Memory B cell (primary cell): Measurements from ENCODE around the gene RYR2.

Experiments
- ATAC-seq: fragments of 150-1000 bp; cut with Tn5 transposase; 2 replicates; pipeline ENCODE4 v1.10.0; 2021; ENCODE audit warnings: low read depth, mild to moderate bottlenecking, moderate library complexity
- DNase-seq, 2 donors: peaks; one replicate each; pipeline ENCODE4 v3.0.0; 2022; ENCODE audit warnings: low spot score in 2 of 2
- H3K27ac Mint-ChIP-seq: one replicate; pipeline ENCODE4 v1.8.0; 2022; ENCODE audit warnings: mild to moderate bottlenecking, moderate library complexity, mixed read lengths
- H3K27me3 Mint-ChIP-seq: one replicate; pipeline ENCODE4 v1.8.0; 2022; ENCODE audit warnings: mixed read lengths
- H3K36me3 Mint-ChIP-seq: one replicate; pipeline ENCODE4 v1.8.0; 2022; ENCODE audit warnings: mild to moderate bottlenecking, mixed read lengths
- H3K4me1 Mint-ChIP-seq: one replicate; pipeline ENCODE4 v1.8.0; 2022; ENCODE audit warnings: mixed read lengths
- H3K4me3 Mint-ChIP-seq: one replicate; pipeline ENCODE4 v1.8.0; 2022; ENCODE audit warnings: mild to moderate bottlenecking, moderate library complexity, mixed read lengths
- H3K9me3 Mint-ChIP-seq: one replicate; pipeline ENCODE4 v1.8.0; 2022; ENCODE audit warnings: mixed read lengths

RYR2 gene

DNA sequence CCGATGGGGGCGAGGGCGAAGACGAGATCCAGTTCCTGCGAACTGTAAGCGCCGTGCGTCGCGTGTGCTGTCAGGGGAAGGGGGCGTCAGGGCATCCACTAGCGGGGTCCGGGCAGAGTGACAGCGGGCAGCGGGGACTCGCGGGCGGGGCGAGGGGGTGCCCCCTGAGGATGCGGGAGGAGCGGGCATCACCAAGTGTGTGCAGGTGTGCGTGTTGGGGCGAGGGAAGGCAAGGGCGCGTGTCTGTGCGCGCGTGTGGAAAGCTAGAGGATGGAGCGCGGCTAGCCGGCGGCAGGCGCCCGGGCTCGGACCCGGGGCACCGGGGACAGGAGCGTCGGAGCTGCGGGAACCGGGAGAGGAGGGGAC, 525 bp downstream of the RYR2 start:
- no peak for DNase-seq
- H3K4me3 Mint-ChIP-seq, result no peak overlapping the region
- H3K9me3 Mint-ChIP-seq, result no peaks in the 10 kb centered on the region
- no peak overlapping the region for H3K27ac Mint-ChIP-seq
- H3K36me3 Mint-ChIP-seq, result no peaks in the 10 kb centered on the region
- H3K27me3 Mint-ChIP-seq, result peaks cover 20% of the 10 kb centered on the region
- no peak for ATAC-seq
- H3K4me1 Mint-ChIP-seq, result peaks cover 6% of the 10 kb centered on the region

DNA sequence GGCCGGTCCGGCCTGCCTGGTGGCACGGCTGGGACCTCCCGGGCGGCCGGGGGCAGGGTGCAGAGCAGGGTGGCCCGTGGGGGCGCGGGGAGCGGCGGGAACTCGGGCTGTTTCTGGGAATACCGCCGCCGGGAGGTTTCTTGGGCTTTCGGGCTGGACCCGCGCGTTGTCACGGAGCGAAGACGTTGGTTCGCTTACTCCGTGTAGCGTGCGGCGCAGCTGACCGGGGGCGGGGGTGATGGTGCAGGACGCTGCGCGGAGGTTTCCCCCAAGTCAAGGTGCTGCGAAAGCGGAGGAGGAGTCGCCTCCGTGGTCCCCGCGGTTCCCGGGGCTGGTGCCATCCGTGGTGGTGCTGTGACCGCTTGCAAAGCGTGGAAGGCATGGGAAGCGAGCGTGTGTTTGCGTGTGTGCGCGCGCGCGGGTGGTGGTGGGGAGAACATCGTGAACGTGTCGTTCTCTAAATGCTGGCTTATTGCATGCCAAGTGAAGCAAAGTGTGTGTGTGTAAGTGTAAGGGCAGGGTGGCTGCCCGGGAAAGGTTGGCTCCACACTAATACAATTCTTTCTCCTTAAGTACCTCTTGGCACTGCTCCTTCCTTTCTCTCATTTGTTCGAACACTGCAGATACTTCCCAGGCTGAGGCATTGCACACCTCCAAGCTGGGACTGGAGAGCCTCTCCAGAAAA, 1.1 kb downstream of the RYR2 start:
- H3K27ac Mint-ChIP-seq, result no peak overlapping the region
- no peaks in the 10 kb centered on the region for H3K9me3 Mint-ChIP-seq
- no peak overlapping the region for H3K4me3 Mint-ChIP-seq
- H3K27me3 Mint-ChIP-seq, result peaks cover 20% of the 10 kb centered on the region
- H3K36me3 Mint-ChIP-seq, result no peaks in the 10 kb centered on the region
- ATAC-seq (no peak), DNase-seq (no peak)
- peaks cover 6% of the 10 kb centered on the region for H3K4me1 Mint-ChIP-seq

DNA sequence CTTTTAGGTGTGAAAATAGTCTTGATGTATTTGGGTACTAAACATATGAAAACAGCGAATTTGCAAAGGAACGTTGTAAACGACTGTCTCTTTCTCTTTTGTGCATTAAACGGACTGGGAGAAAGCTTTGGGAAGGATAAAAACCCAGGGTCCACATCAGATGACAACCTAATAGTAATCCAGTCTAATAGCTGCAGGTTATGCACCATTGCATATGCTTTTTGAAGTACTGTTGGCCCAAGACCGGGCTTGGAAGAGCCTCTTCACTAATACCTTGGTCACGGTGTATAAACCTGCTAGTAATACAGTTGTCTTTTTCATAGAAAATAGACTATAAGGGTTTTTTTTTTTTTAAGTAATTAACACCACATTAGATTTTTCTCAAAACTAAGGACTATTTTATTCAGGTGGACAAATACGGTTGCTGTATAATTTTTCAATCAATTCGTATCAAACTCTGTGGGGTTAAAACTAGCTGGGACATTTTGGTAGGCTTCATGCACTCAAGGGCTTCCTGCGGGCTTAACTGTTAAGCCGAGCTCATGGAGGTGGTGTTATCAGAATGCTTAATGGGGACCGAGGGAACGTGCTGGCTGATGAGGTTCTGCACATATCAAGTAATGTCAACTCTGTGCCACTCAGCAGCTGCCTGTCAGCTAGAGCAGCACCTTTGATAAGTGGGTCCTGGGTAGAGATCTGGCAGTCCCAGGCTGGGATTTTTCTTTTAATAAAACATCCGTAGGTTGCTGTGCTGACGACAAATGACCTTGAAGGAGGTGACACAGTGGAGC, 2.1 kb downstream of the RYR2 start:
- Mint-ChIP-seq H3K36me3 (no peaks in the 10 kb centered on the region), H3K4me1 (peaks cover 6% of the 10 kb centered on the region), H3K4me3 (no peak overlapping the region)

DNA sequence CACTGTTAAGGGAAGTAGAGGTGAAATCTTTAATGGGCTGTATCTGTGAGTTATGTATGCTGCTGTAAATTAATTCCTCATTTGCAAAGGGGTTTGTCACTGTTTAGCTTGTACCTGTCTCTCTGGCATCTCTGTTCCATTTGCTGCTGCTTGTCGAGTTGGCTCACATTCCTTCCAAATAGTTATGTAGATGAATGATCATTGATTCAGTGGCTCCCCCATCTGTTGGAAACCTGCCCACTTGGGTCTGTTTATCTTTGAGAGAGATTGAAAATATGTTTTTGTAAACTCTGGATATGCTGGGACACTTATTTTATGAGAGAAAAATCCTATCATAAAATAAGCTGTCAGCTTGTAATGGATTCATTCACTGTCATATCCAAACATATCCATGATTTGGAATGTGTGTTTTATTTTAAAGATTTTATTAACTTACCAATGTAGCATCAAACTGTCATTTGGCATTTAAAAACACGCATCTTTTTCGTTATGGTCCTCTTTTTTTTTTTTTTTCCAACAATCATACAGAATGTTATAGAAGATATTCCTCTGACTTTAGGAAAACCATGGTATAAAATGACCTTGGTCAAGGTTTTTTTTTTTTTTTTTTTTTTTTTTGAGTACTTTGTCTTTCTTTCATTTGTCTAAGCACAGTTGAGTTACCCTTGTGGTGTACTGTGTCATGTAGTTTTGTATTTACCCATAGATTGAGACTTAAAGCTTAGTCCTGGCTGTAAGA, 3.5 kb downstream of the RYR2 start:
- Mint-ChIP-seq H3K27me3 (peaks cover 19% of the 10 kb centered on the region), H3K4me1 (peaks cover 6% of the 10 kb centered on the region), H3K27ac (no peak overlapping the region), H3K36me3 (no peaks in the 10 kb centered on the region), H3K9me3 (no peaks in the 10 kb centered on the region), H3K4me3 (no peak overlapping the region)
- DNase-seq (no peak), ATAC-seq (no peak)

More for the DNA sequence above, 2.1 kb downstream of the RYR2 start:
- no peak for DNase-seq
- ATAC-seq, result no peak
- H3K27me3 Mint-ChIP-seq, result peaks cover 20% of the 10 kb centered on the region
- no peak overlapping the region for H3K27ac Mint-ChIP-seq
- no peaks in the 10 kb centered on the region for H3K9me3 Mint-ChIP-seq

DNA sequence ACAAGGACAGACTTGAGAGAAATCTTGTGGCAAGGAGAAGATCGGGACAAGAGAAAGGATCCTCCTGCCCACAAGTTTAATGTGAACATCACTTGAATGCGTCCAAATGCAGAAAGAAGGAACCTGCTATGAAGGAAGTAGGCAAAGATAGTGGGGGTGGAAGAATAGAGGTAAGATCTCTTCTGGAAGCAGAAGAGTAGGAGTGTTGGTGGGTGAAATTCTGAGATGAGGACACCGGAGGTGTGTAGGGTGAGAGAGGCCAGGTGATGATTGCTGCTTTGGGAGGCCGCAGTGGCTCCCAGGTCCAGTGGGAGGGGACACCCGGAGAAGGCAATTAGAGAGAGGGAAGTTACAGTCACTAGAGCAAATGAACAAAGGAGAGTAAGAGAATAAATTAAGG, 6.8 kb downstream of the RYR2 start:
- H3K36me3 Mint-ChIP-seq, result no peaks in the 10 kb centered on the region

DNA sequence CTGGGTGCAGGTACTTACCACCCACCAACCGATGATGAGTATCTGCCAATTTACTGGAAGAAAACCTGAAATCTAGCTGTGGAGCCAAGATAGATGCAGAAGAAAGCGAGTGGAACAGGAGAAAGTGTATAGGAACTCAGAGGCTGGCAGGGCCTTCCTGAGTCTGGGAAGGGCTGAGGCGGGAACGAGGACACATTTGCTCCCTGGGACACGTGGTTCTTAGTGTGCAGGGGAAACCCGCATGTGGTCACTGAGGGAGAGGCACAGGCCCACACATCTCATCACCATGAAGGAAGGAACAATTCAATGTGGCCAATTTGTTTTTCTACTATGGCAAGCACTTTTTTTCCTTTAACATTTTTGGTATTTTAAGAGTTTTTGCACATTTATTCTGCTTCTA, 8.2 kb downstream of the RYR2 start:
- Mint-ChIP-seq H3K4me1 (no peaks in the 10 kb centered on the region), H3K36me3 (no peaks in the 10 kb centered on the region), H3K27ac (no peak overlapping the region), H3K27me3 (peaks cover 17% of the 10 kb centered on the region), H3K4me3 (no peak overlapping the region), H3K9me3 (no peaks in the 10 kb centered on the region)
- ATAC-seq, result no peak
- DNase-seq, result no peak

More for the DNA sequence above, 6.8 kb downstream of the RYR2 start:
- ATAC-seq (no peak), DNase-seq (no peak)
- Mint-ChIP-seq H3K27me3 (peaks cover 9% of the 10 kb centered on the region), H3K9me3 (no peaks in the 10 kb centered on the region), H3K4me3 (no peak overlapping the region), H3K27ac (no peak overlapping the region), H3K4me1 (no peaks in the 10 kb centered on the region)

DNA sequence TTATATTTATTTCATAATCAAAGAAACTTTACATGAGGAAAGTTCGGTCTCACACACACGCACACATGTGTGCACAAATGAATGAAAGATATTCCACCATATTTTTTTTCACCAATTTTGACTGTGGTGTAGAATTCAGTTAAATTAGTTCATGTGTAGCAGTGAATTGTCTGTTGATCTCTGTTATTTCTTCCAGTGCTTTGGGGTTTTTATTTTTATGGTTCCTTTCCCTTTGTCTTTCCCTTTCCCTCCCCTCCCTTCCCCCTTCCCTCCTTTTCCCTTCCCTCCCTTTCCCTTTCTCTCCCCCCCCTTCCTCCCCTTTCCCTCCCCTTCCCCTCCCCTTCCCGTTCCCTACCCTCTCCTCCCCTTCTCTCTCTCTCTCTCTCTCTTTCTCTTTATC, 8.9 kb downstream of the RYR2 start:
- H3K4me1 Mint-ChIP-seq, result no peaks in the 10 kb centered on the region
- DNase-seq, result no peak
- peaks cover 15% of the 10 kb centered on the region for H3K27me3 Mint-ChIP-seq
- no peaks in the 10 kb centered on the region for H3K36me3 Mint-ChIP-seq
- no peak overlapping the region for H3K4me3 Mint-ChIP-seq
- no peak for ATAC-seq
- no peak overlapping the region for H3K27ac Mint-ChIP-seq
- H3K9me3 Mint-ChIP-seq, result no peaks in the 10 kb centered on the region

DNA sequence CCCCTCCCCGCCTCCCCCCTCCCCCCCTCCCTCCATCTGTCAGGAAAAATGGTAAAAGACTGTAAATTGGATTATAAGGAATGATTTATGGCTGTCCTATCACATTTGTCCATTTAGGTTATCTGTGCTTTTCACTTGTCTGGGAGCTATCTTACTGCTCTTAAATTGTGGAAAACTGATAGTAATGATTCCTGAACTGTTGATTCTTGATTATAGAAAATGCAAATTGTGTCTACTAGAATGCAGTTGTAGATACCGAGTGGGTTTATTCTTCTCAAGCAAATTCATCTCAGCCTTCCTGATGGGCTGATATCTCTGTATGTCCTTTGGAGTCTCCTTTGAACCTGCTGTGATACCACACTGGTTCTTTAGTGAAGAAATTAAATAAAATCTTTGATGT, 12.3 kb downstream of the RYR2 start:
- DNase-seq (no peak), ATAC-seq (no peak)
- no peaks in the 10 kb centered on the region for H3K9me3 Mint-ChIP-seq
- no peak overlapping the region for H3K27ac Mint-ChIP-seq
- H3K27me3 Mint-ChIP-seq, result peaks cover 13% of the 10 kb centered on the region
- H3K4me3 Mint-ChIP-seq, result no peak overlapping the region
- H3K4me1 Mint-ChIP-seq, result no peaks in the 10 kb centered on the region
- no peaks in the 10 kb centered on the region for H3K36me3 Mint-ChIP-seq

DNA sequence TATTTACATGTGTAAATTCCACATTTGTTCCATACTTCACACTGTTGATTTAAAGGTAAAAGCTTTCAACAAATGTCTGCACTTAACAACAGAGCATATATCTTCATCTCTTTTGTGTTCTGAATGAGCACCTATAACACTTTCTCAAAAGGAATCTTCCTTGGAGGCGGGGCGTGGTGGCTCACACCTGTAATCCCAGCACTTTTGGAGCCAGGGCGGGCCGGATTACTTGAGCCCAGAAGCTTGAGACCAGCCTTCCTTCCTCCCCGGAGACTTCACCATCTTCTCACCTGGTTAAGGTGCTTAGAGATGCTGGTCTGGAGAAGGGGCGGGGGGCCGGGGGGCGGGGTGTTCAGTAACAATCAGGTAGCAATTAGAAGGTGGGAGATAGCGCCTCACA, 16.5 kb downstream of the RYR2 start:
- DNase-seq, result no peak
- H3K27ac Mint-ChIP-seq, result no peak overlapping the region
- no peak for ATAC-seq
- H3K9me3 Mint-ChIP-seq, result no peaks in the 10 kb centered on the region
- H3K4me1 Mint-ChIP-seq, result no peaks in the 10 kb centered on the region
- H3K36me3 Mint-ChIP-seq, result no peaks in the 10 kb centered on the region
- H3K4me3 Mint-ChIP-seq, result no peak overlapping the region
- H3K27me3 Mint-ChIP-seq, result peaks cover 10% of the 10 kb centered on the region

DNA sequence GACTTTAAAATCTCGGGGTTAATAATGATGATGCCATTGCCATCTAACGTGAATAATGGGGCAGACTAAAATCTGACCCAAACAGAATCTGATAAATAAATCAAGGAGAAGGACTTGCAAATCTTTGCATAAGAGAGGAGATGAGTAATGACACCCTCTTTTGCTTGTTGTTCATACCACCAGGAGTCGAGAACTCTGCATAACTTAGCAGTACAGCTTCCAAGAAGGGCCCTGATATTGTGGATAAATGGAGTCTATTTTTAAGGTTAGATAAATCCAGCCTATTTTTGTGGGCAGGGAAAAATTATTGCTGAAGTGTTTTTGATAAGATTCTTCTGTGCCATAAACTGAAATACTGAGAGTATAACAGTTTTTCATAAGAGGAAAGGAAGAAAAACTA, 17.3 kb downstream of the RYR2 start:
- H3K4me1 Mint-ChIP-seq, result no peaks in the 10 kb centered on the region
- peaks cover 7% of the 10 kb centered on the region for H3K27me3 Mint-ChIP-seq
- no peaks in the 10 kb centered on the region for H3K36me3 Mint-ChIP-seq
- peaks cover under 1% of the 10 kb centered on the region for H3K9me3 Mint-ChIP-seq
- no peak overlapping the region for H3K27ac Mint-ChIP-seq
- no peak overlapping the region for H3K4me3 Mint-ChIP-seq
- DNase-seq, result no peak
- no peak for ATAC-seq

DNA sequence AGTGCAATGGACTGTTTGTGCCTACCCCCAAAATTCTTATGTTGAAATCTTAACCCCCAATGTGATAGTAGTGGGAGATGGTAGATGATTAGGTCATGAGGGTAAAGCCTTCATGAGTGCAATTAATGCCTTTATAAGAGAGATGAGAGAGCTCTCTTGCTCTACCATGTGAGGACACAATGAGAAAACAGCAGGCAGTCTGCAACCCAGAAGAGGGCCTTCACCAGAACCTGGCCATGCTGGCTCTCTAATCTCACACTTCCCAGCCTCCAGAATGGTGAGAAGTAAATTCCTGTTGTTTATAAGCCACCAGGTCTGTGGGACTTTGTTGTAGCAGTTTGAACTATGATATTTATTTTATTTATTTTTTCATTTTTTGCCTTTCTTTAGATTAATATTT, 21.0 kb downstream of the RYR2 start:
- DNase-seq (no peak), ATAC-seq (no peak)
- Mint-ChIP-seq H3K27ac (no peak overlapping the region), H3K9me3 (peaks cover 1% of the 10 kb centered on the region), H3K4me3 (no peak overlapping the region), H3K36me3 (no peaks in the 10 kb centered on the region), H3K4me1 (no peaks in the 10 kb centered on the region), H3K27me3 (no peaks in the 10 kb centered on the region)

DNA sequence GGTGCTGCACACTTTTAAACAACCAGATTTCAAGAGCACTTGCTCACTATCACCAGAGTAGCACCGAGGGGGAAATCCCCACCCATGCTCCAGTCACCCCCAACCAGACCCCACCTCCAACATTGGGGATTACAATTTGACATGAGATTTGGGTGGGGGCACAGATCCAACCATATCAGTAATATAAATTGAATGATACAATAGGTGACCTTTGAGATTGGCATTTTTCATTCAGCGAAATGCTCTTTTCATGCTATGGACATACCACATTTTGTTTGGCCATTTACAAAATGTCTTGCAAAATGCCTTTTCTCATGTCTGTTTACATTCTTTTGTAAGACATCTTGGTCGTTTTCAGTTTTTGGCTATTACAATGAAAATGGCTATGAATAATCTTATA, 23.9 kb downstream of the RYR2 start:
- H3K27me3 Mint-ChIP-seq, result no peaks in the 10 kb centered on the region
- ATAC-seq, result no peak
- no peaks in the 10 kb centered on the region for H3K4me1 Mint-ChIP-seq
- no peak for DNase-seq
- peaks cover 1% of the 10 kb centered on the region for H3K9me3 Mint-ChIP-seq
- H3K4me3 Mint-ChIP-seq, result no peak overlapping the region
- no peak overlapping the region for H3K27ac Mint-ChIP-seq
- no peaks in the 10 kb centered on the region for H3K36me3 Mint-ChIP-seq

DNA sequence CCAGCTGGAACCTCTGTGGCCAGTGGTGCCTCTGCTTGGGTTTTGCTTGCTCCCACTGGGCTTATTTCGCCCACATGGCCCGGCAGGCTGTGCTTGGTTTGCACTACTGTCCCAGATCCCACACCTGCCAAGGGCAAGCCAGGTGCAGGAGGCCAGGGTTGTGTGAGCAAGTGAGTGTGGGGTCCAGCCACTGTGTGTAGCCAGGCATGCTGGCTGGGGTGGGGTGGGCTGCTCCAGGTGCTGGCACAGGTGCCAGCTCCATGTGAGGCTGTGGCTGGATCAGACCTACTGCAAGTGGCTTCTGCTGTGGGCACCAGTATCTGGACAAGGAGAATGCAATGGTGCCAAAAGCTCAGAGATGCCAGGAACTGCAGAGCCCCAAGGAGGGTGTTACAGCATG, 28.5 kb downstream of the RYR2 start:
- Mint-ChIP-seq H3K36me3 (no peaks in the 10 kb centered on the region), H3K27me3 (no peaks in the 10 kb centered on the region), H3K4me3 (no peak overlapping the region), H3K9me3 (peaks cover 2% of the 10 kb centered on the region), H3K4me1 (no peaks in the 10 kb centered on the region), H3K27ac (no peak overlapping the region)
- no peak for DNase-seq
- no peak for ATAC-seq

DNA sequence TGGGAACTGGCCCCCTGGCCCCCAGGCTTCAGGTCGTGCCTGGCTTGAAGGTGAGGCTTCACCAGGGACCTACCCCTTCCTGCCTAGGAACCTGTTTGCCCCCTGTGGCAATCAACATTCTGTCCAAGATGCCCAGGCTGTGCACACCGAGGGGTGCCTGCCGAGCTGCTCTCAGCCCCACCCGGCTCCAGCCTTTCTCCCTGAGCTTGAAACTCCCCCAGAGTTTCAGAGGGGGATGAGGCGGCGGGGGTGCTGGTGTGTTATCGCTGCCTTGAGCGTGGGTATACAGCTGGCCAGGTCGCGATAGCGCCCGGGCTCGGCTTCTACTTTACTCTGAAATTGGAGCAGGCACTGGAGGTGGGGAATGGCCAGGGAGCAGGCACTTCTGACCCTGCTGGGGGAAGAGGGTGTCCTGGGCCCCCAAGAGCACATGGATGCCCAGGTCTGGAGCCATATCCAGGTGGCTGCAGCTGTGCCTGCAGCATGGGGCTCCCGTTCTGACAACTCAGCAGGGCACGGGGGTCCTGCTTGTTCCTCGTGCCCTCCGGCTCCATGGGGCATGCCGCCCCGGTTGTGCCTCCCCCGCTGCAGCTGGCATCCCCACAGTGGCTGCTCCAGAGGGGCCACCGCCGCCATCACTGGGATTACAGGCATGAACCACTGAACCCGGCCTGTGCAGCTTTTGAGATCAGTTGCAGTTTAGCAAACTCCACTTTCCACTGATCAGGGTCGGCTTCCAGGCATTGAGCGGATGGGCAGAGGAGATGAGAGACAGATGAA, 29.8 kb downstream of the RYR2 start:
- no peaks in the 10 kb centered on the region for H3K4me1 Mint-ChIP-seq
- no peaks in the 10 kb centered on the region for H3K27me3 Mint-ChIP-seq
- H3K36me3 Mint-ChIP-seq, result no peaks in the 10 kb centered on the region
- DNase-seq (no peak), ATAC-seq (no peak)
- peaks cover 2% of the 10 kb centered on the region for H3K9me3 Mint-ChIP-seq
- no peak overlapping the region for H3K4me3 Mint-ChIP-seq
- no peak overlapping the region for H3K27ac Mint-ChIP-seq
